ENCODE data around the gene TMEM184B. TPM values are rescaled to one million over a fixed set of nuclear protein-coding genes. Genes with fewer than 3 reads are reported as not detected.

The TMEM184B gene
- total RNA-seq (2022; extraction: Qiagen RNA extraction; ENCODE audit: low read depth) = 42.7 to 56.7 TPM (median 52.9 TPM) in 5 replicates

DNA sequence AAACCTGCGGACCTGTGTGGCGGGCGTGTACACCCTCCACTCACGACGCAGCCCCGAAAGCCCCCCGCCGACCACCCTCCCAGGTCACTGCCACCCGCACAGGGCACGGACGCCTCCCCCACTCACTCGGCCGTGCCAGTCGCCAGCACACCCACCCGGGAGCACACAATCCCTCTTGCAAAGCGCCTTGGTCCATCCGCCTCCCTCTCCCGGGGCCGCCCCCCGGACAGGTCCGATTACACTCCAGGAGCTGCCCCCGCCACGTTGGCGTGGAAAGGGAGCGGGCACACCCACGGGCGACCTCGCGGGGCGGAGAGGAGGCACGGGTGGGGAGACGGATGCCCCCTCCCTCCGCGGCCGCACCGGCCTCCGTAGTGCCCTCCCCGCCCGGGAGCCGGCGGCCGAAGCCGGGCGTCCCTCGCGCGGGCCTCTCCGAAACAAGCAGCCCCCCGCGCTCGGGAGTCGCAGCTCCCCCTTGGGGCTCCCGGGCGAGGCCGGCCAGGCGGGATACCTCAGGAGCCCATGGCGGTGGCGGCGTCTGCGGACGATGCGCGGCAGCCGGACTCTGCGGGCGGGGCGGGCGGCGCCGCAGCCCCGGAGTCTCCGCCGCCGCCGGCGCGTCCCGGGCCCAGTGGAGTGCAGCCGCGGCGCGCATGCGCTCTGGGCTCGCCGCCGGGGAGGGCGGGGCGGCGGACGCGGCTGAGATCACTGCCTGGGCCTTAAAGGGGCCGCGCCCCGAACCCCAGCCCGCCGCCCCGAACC lies at the start of gene TMEM184B:
TSS of gene TMEM184B (minus strand) at position 638 of the 762 bp plus-strand sequence. CDS start 25,049 bp downstream, outside the sequence.

DNA sequence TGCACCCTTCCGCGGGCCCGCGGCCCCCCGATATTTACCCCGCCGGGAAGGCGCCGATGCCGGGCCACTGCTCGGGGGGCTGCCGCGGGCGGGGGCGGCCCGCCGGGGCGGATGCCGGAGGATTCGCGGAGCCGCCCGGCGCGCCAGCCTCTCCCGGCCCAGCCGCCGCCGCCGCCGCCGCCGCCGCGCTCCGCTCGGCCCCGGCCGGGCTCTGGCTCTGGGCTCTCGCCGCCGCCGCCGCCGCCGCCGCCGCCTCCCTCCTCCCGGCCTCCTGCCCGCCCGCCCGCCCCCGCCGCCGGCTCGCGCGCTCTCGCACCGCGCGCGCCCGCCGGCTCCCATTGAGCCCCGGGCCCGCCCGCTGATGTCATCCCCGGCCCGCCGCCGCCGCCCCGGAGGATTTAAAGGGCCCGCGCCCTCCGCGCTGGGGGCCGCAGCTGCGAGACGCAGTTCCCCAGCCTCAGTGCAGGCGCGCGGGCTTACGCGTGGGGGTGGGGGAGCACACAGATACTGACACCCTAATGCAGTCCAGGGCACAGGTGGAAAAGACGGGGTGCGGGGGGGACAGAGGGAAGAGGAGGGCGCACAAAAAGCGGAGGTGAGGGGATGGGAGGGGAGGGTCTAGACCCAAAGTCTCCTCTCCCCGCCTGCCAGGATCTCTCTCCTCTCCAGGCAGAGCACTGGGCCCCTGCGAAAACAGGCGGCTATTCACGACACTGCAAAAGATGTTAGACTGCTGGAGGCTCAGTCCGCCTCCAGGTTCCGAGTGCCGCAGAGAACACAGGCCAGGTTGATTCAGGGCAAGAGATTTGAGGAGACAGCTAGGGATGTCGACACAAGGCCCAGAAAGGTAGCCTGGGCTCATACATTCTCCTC lies 44.5 kb upstream of the TMEM184B start, which contains the start of gene CSNK1E:
TSS of gene CSNK1E (minus strand) at position 312 of the 873 bp plus-strand sequence. CDS start 3,276 bp downstream, outside the sequence.

DNA sequence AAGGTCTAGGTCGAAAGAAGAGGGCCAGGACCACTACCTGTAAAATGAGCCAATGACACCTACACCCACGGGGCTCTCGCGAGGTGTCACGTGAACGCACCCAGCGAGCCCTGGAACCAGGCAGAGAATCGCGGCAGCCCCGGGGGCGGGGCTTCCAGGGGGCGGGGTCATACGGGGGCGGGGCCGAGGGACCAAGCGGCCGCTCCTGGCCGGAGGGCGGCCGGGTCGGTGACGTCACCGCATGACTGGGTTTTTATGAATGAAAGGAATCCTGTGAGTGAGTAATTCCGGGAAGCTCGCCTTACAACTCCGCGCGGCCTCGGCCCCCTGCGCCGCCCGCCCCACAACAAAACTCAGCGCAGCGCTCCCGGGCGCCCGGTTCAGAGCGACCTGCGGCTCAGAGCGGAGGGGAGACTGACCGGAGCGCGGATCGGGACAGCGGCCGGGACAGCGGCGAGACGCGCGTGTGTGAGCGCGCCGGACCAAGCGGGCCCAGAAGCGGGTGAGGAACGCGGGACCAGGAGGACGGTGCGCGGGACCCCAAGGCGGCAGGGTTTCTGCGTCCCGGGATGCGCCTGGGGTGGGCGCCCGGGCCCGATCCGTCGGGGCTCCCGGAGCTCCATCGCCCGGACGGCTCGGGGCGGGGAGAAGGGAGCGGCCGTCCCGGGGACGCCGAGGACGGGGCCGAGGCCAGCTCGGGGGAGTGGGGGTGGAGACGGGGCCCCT lies 70.9 kb downstream of the TMEM184B start, which contains the start of gene MAFF:
TSS of gene MAFF (plus strand) at position 284 of the 726 bp plus-strand sequence. CDS start 11,860 bp downstream, outside the sequence.

DNA sequence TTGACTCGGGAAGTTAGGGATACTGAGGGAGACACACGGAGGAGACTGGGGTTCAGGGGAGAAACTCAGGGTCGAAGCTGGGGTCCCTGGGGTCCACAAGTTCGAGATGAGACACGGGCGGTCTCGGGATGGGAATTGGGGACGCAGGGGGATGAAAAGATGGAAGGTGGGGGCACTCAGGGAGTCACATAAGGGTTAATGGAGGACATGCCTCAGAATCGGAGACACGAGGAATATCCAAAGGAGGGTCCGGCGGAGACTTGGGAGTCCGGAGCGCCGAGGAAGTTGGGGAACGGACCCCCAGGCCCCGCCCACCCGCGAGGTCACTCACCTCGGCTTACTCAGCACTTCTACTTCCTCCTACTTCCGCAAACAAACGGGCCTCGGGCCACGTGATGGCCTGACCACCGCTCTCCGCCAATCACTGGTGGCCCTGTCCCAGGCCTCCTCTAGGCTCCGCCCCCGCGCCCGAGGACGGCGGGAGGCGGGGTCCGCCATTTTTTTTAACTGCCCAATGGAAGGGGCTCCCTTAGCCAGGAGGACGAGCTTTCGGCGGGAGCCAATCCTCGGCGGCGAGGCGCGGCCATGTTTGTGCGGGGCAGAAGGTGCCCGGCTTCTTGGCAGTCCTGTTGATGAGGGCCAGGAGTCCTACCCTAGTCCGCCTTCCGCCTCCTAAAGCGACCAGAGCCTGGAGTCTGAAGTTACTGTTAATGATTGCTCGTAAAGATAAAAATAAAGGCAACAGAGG lies 91.2 kb downstream of the TMEM184B start, which contains the start of gene PLA2G6:
TSS of gene PLA2G6 (minus strand) at position 378 of the 748 bp plus-strand sequence. CDS start 12,404 bp downstream, outside the sequence.

Other genes starting within 250 kb of the TMEM184B start
- gene PICK1, start 215.6 kb downstream of the TMEM184B start, total RNA-seq (2022; extraction: Qiagen RNA extraction; ENCODE audit: low read depth) = 9.8 to 12.5 TPM (median 11.3 TPM) in 5 replicates
- not detected in 5 replicates for gene SLC16A8, start 188.8 kb downstream of the TMEM184B start, total RNA-seq (2022; extraction: Qiagen RNA extraction; ENCODE audit: low read depth)
- 5.1 to 8.5 TPM (median 8.0 TPM) in 5 replicates for gene BAIAP2L2, start 162.3 kb downstream of the TMEM184B start, total RNA-seq (2022; extraction: Qiagen RNA extraction; ENCODE audit: low read depth)
- gene PLA2G6, start 91.2 kb downstream of the TMEM184B start, total RNA-seq (2022; extraction: Qiagen RNA extraction; ENCODE audit: low read depth) = 3.3 to 5.0 TPM (median 4.4 TPM) in 5 replicates
- 16.9 to 28.0 TPM (median 21.5 TPM) in 5 replicates for gene MAFF, start 71.0 kb downstream of the TMEM184B start, total RNA-seq (2022; extraction: Qiagen RNA extraction; ENCODE audit: low read depth)
- 85.6 to 110 TPM (median 107 TPM) in 5 replicates for gene CSNK1E, start 44.4 kb upstream of the TMEM184B start, total RNA-seq (2022; extraction: Qiagen RNA extraction; ENCODE audit: low read depth)
- 0.29 to 0.46 TPM (median 0.43 TPM) in 5 replicates for gene KCNJ4, start 182.2 kb upstream of the TMEM184B start, total RNA-seq (2022; extraction: Qiagen RNA extraction; ENCODE audit: low read depth)
- 17.8 to 19.5 TPM (median 19.1 TPM) in 5 replicates for gene KDELR3, start 195.1 kb upstream of the TMEM184B start, total RNA-seq (2022; extraction: Qiagen RNA extraction; ENCODE audit: low read depth)
- 82.3 to 102 TPM (median 94.1 TPM) in 5 replicates for gene DDX17, start 233.3 kb upstream of the TMEM184B start, total RNA-seq (2022; extraction: Qiagen RNA extraction; ENCODE audit: low read depth)